Measurements from ENCODE around the gene PRCD. TPM values are rescaled to one million over a fixed set of nuclear protein-coding genes. Genes with fewer than 3 reads are reported as not detected.

PRCD gene
- total RNA-seq, 2 donors from 2014 or later, result 1.9 to 2.4 TPM

- Histone ChIP-seq H3K27ac (no peak overlapping the region), H3K27me3 (replicated peaks; ENCODE audit: insufficient read depth) (peaks cover 5% of the 10 kb centered on the region), H3K9me3 (no peaks in the 10 kb centered on the region), H3K36me3 (no peaks in the 10 kb centered on the region), H3K4me3 (no peak overlapping the region), H3K4me1 (ENCODE audit: control insufficient read depth in 1 of 2, low read depth in 2 of 2) (peaks cover 4 to 25% of the 10 kb centered on the region in 2 donors)
- TF ChIP-seq CTCF (IDR thresholded peaks at IDR 0.05), result no peak
- ATAC-seq (ENCODE audit: insufficient number of reproducible peaks, low FRiP score, low read depth), result no peak
- DNase-seq (ENCODE audit: low spot score), result no peak
These were observed 2.1 kb downstream of the PRCD start for GRCh38 chr17:76541739-76542454.

- Histone ChIP-seq H3K9me3 (no peaks in the 10 kb centered on the region), H3K27ac (no peak overlapping the region), H3K36me3 (no peaks in the 10 kb centered on the region), H3K4me1 (ENCODE audit: control insufficient read depth in 1 of 2, low read depth in 2 of 2) (peaks cover 4 to 19% of the 10 kb centered on the region in 2 donors), H3K27me3 (replicated peaks; ENCODE audit: insufficient read depth) (peaks cover 5% of the 10 kb centered on the region), H3K4me3 (no peak overlapping the region)
- DNase-seq (ENCODE audit: low spot score) (no peak), ATAC-seq (ENCODE audit: insufficient number of reproducible peaks, low FRiP score, low read depth) (no peak)
- no peak for TF ChIP-seq CTCF (IDR thresholded peaks at IDR 0.05)
These were observed 2.7 kb downstream of the PRCD start for GRCh38 chr17:76542566-76542971.

GRCh38 chr17:76542984-76543383, 3.1 kb downstream of the PRCD start:
- Histone ChIP-seq H3K9me3 (no peaks in the 10 kb centered on the region), H3K4me3 (no peak overlapping the region), H3K36me3 (no peaks in the 10 kb centered on the region), H3K27me3 (replicated peaks; ENCODE audit: insufficient read depth) (peaks cover 5% of the 10 kb centered on the region), H3K4me1 (ENCODE audit: control insufficient read depth in 1 of 2, low read depth in 2 of 2) (peaks cover 3 to 15% of the 10 kb centered on the region in 2 donors), H3K27ac (no peak overlapping the region)
- ATAC-seq (ENCODE audit: insufficient number of reproducible peaks, low FRiP score, low read depth) (no peak), DNase-seq (ENCODE audit: low spot score) (no peak)
- no peak for TF ChIP-seq CTCF (IDR thresholded peaks at IDR 0.05)

GRCh38 chr17:76543482-76543825, 3.6 kb downstream of the PRCD start:
- Histone ChIP-seq H3K4me3 (no peak overlapping the region), H3K27ac (no peak overlapping the region), H3K4me1 (ENCODE audit: control insufficient read depth in 1 of 2, low read depth in 2 of 2) (peaks cover 0 to 11% of the 10 kb centered on the region in 2 donors), H3K36me3 (no peaks in the 10 kb centered on the region), H3K27me3 (replicated peaks; ENCODE audit: insufficient read depth) (peaks cover under 1% of the 10 kb centered on the region), H3K9me3 (no peaks in the 10 kb centered on the region)
- no peak for TF ChIP-seq CTCF (IDR thresholded peaks at IDR 0.05)
- no peak for DNase-seq (ENCODE audit: low spot score)
- ATAC-seq (ENCODE audit: insufficient number of reproducible peaks, low FRiP score, low read depth), result no peak

GRCh38 chr17:76543826-76544545, 4.1 kb downstream of the PRCD start:
- DNase-seq (ENCODE audit: low spot score) (no peak), ATAC-seq (ENCODE audit: insufficient number of reproducible peaks, low FRiP score, low read depth) (no peak)
- TF ChIP-seq CTCF (IDR thresholded peaks at IDR 0.05), result no peak
- H3K4me3 ChIP-seq, result no peak overlapping the region
- H3K9me3 ChIP-seq, result no peaks in the 10 kb centered on the region
- H3K36me3 ChIP-seq, result no peaks in the 10 kb centered on the region
- peaks cover 0 to 11% of the 10 kb centered on the region in 2 donors for H3K4me1 ChIP-seq (ENCODE audit: control insufficient read depth in 1 of 2, low read depth in 2 of 2)
- no peaks in the 10 kb centered on the region for H3K27me3 ChIP-seq (replicated peaks; ENCODE audit: insufficient read depth)
- H3K27ac ChIP-seq, result no peak overlapping the region
